ENCODE data around the gene PCDHGA1.
A peak's percentile ranks its signal among the peaks of the same experiment; 100 is the strongest.

The PCDHGA1 gene

GRCh38 chr5:141514330-141515133 lies 184.2 kb downstream of the PCDHGA1 start:
- DNase-seq (ENCODE audit: low read depth), result no peak

GRCh38 chr5:141515141-141515540 lies 184.8 kb downstream of the PCDHGA1 start:
- no peak for DNase-seq (ENCODE audit: low read depth)

GRCh38 chr5:141515946-141516671 lies 185.8 kb downstream of the PCDHGA1 start:
- DNase-seq (ENCODE audit: low read depth), result no peak

- DNase-seq (ENCODE audit: low read depth), result no peak
Measured at GRCh38 chr5:141516672-141517025, 186.3 kb downstream of the PCDHGA1 start.

- no peak for DNase-seq (ENCODE audit: low read depth)
Measured at GRCh38 chr5:141517312-141517711, 187.0 kb downstream of the PCDHGA1 start.

GRCh38 chr5:141517880-141518617 lies 187.7 kb downstream of the PCDHGA1 start:
- no peak for DNase-seq (ENCODE audit: low read depth)

- no peak for DNase-seq (ENCODE audit: low read depth)
Measured at GRCh38 chr5:141518618-141519015, 188.3 kb downstream of the PCDHGA1 start.

GRCh38 chr5:141519605-141520565 lies 189.6 kb downstream of the PCDHGA1 start:
- DNase-seq (ENCODE audit: low read depth), result no peak

GRCh38 chr5:141521244-141521781 lies 191.0 kb downstream of the PCDHGA1 start:
- no peak for DNase-seq (ENCODE audit: low read depth)

- no peak for DNase-seq (ENCODE audit: low read depth)
Measured at GRCh38 chr5:141522301-141522700, 192.0 kb downstream of the PCDHGA1 start.

GRCh38 chr5:141523991-141524390 lies 193.7 kb downstream of the PCDHGA1 start:
- no peak for DNase-seq (ENCODE audit: low read depth)

GRCh38 chr5:141524604-141525597 lies 194.6 kb downstream of the PCDHGA1 start:
- peak; percentile 26 for DNase-seq (ENCODE audit: low read depth)

- no peak for DNase-seq (ENCODE audit: low read depth)
Measured at GRCh38 chr5:141525653-141526052, 195.3 kb downstream of the PCDHGA1 start.

- no peak for DNase-seq (ENCODE audit: low read depth)
Measured at GRCh38 chr5:141527426-141527825, 197.1 kb downstream of the PCDHGA1 start.

- DNase-seq (ENCODE audit: low read depth), result no peak
Measured at GRCh38 chr5:141528291-141528984, 198.1 kb downstream of the PCDHGA1 start.

GRCh38 chr5:141529002-141529401 lies 198.7 kb downstream of the PCDHGA1 start:
- DNase-seq (ENCODE audit: low read depth), result no peak

- no peak for DNase-seq (ENCODE audit: low read depth)
Measured at GRCh38 chr5:141529873-141530272, 199.6 kb downstream of the PCDHGA1 start.

GRCh38 chr5:141532726-141533125 lies 202.4 kb downstream of the PCDHGA1 start:
- DNase-seq (ENCODE audit: low read depth), result no peak

- no peak for DNase-seq (ENCODE audit: low read depth)
Measured at GRCh38 chr5:141533897-141534296, 203.6 kb downstream of the PCDHGA1 start.

Measured in stimulated activated CD8-positive, alpha-beta memory T cell treated with anti-CD3 and anti-CD28 coated beads, Interleukin-12 subunit alpha, Interleukin-12 subunit beta, amount 100 ng/mL, for 1 hour (primary cell).